Stimulated activated naive B cell treated with anti-CD40 and anti-IgM and Interleukin-4, amounts not matched to agents 10 μg/mL and 1 μg/mL and 100 μg/mL, for 72 hours (primary cell): ENCODE results near the gene NGF.

Experiments
- ATAC-seq, 2 donors: fragments of 150-1000 bp; cut with Tn5 transposase; replicated peaks; 2 replicates each; pipeline ENCODE4 v1.10.0; 2021; ENCODE audit warnings: moderate library complexity in 1 of 2
- DNase-seq: peaks from one replicate; pipeline ENCODE4 v3.0.0; 2021
- H3K27ac Mint-ChIP-seq: one replicate; pipeline ENCODE4 v1.8.0; 2022; ENCODE audit warnings: mild to moderate bottlenecking, mixed read lengths
- H3K27me3 Mint-ChIP-seq, 2 donors: one replicate each; pipeline ENCODE4 v1.8.0; 2022; ENCODE audit warnings: mixed read lengths in 2 of 2
- H3K36me3 Mint-ChIP-seq, 2 donors: one replicate each; pipeline ENCODE4 v1.8.0; 2022; ENCODE audit warnings: mixed read lengths in 2 of 2, mild to moderate bottlenecking in 1 of 2
- H3K4me1 Mint-ChIP-seq, 2 donors: one replicate each; pipeline ENCODE4 v1.8.0; 2022; ENCODE audit warnings: mixed read lengths in 2 of 2, mild to moderate bottlenecking in 1 of 2
- H3K4me3 Mint-ChIP-seq, 2 donors: one replicate each; pipeline ENCODE4 v1.8.0; 2022; ENCODE audit warnings: mild to moderate bottlenecking in 2 of 2, mixed read lengths in 2 of 2, moderate library complexity in 1 of 2
- H3K9me3 Mint-ChIP-seq, 2 donors: one replicate each; pipeline ENCODE4 v1.8.0; 2022; ENCODE audit warnings: mixed read lengths in 2 of 2, mild to moderate bottlenecking in 1 of 2

NGF gene

GRCh38 chr1:115293006-115293405 is 45.0 kb downstream of the NGF start:
- no peak overlapping the region for H3K4me3 Mint-ChIP-seq
- ATAC-seq (no peak), DNase-seq (no peak)
- H3K36me3 Mint-ChIP-seq: no peaks in the 10 kb centered on the region
- H3K9me3 Mint-ChIP-seq: peaks cover 0 to 2% of the 10 kb centered on the region in 2 donors
- H3K27me3 Mint-ChIP-seq: peaks cover 0 to 10% of the 10 kb centered on the region in 2 donors
- H3K27ac Mint-ChIP-seq: no peak overlapping the region
- no peaks in the 10 kb centered on the region for H3K4me1 Mint-ChIP-seq

GRCh38 chr1:115291741-115292140 is 46.3 kb downstream of the NGF start:
- peaks cover 0 to 2% of the 10 kb centered on the region in 2 donors for H3K9me3 Mint-ChIP-seq
- ATAC-seq: no peak
- no peak overlapping the region for H3K4me3 Mint-ChIP-seq
- DNase-seq: no peak
- no peaks in the 10 kb centered on the region for H3K4me1 Mint-ChIP-seq
- H3K36me3 Mint-ChIP-seq: no peaks in the 10 kb centered on the region
- no peak overlapping the region for H3K27ac Mint-ChIP-seq
- H3K27me3 Mint-ChIP-seq: peaks cover 0 to 4% of the 10 kb centered on the region in 2 donors

- Mint-ChIP-seq H3K4me3 (no peak overlapping the region), H3K27me3 (peaks cover 0 to 4% of the 10 kb centered on the region in 2 donors), H3K4me1 (no peaks in the 10 kb centered on the region), H3K9me3 (no peaks in the 10 kb centered on the region), H3K27ac (no peak overlapping the region), H3K36me3 (no peaks in the 10 kb centered on the region)
- DNase-seq (no peak), ATAC-seq (no peak)
These were observed 48.1 kb downstream of the NGF start for GRCh38 chr1:115289940-115290339.

- no peak for ATAC-seq
- no peak for DNase-seq
- H3K27me3 Mint-ChIP-seq: peaks cover 0 to 4% of the 10 kb centered on the region in 2 donors
- no peaks in the 10 kb centered on the region for H3K9me3 Mint-ChIP-seq
- no peaks in the 10 kb centered on the region for H3K4me1 Mint-ChIP-seq
- H3K4me3 Mint-ChIP-seq: no peak overlapping the region
- H3K36me3 Mint-ChIP-seq: no peaks in the 10 kb centered on the region
- no peak overlapping the region for H3K27ac Mint-ChIP-seq
These were observed 49.4 kb downstream of the NGF start for GRCh38 chr1:115288591-115289198.

- Mint-ChIP-seq H3K4me3 (no peak overlapping the region), H3K27me3 (peaks cover 0 to 4% of the 10 kb centered on the region in 2 donors), H3K36me3 (no peaks in the 10 kb centered on the region), H3K4me1 (no peaks in the 10 kb centered on the region), H3K27ac (no peak overlapping the region), H3K9me3 (no peaks in the 10 kb centered on the region)
- ATAC-seq: no peak
- DNase-seq: no peak
These were observed 51.4 kb downstream of the NGF start for GRCh38 chr1:115286431-115287205.

GRCh38 chr1:115284209-115284608 is 53.8 kb downstream of the NGF start:
- no peak overlapping the region for H3K27ac Mint-ChIP-seq
- no peak overlapping the region for H3K4me3 Mint-ChIP-seq
- H3K4me1 Mint-ChIP-seq: no peaks in the 10 kb centered on the region
- no peaks in the 10 kb centered on the region for H3K36me3 Mint-ChIP-seq
- DNase-seq (no peak), ATAC-seq (no peak)
- no peaks in the 10 kb centered on the region for H3K9me3 Mint-ChIP-seq
- no peaks in the 10 kb centered on the region for H3K27me3 Mint-ChIP-seq

GRCh38 chr1:115283681-115284146 is 54.3 kb downstream of the NGF start:
- H3K4me3 Mint-ChIP-seq: no peak overlapping the region
- H3K4me1 Mint-ChIP-seq: no peaks in the 10 kb centered on the region

GRCh38 chr1:115283249-115283648 is 54.8 kb downstream of the NGF start:
- Mint-ChIP-seq H3K27me3 (no peaks in the 10 kb centered on the region), H3K27ac (no peak overlapping the region), H3K36me3 (no peaks in the 10 kb centered on the region), H3K4me3 (no peak overlapping the region), H3K4me1 (no peaks in the 10 kb centered on the region), H3K9me3 (no peaks in the 10 kb centered on the region)
- no peak for DNase-seq
- ATAC-seq: no peak

More at GRCh38 chr1:115283681-115284146, 54.3 kb downstream of the NGF start:
- Mint-ChIP-seq H3K36me3 (no peaks in the 10 kb centered on the region), H3K9me3 (no peaks in the 10 kb centered on the region), H3K27me3 (no peaks in the 10 kb centered on the region), H3K27ac (no peak overlapping the region)
- ATAC-seq (no peak), DNase-seq (no peak)

GRCh38 chr1:115282807-115283208 is 55.2 kb downstream of the NGF start:
- DNase-seq (no peak), ATAC-seq (peak in 1 of 2 donors; percentile 29)
- Mint-ChIP-seq H3K9me3 (no peaks in the 10 kb centered on the region), H3K4me3 (no peak overlapping the region), H3K36me3 (no peaks in the 10 kb centered on the region), H3K27ac (no peak overlapping the region), H3K27me3 (no peaks in the 10 kb centered on the region), H3K4me1 (no peaks in the 10 kb centered on the region)

- H3K27me3 Mint-ChIP-seq: no peaks in the 10 kb centered on the region
- DNase-seq (no peak), ATAC-seq (no peak)
- H3K9me3 Mint-ChIP-seq: peaks cover 0 to 1% of the 10 kb centered on the region in 2 donors
- H3K27ac Mint-ChIP-seq: no peak overlapping the region
- no peaks in the 10 kb centered on the region for H3K36me3 Mint-ChIP-seq
- no peak overlapping the region for H3K4me3 Mint-ChIP-seq
- no peaks in the 10 kb centered on the region for H3K4me1 Mint-ChIP-seq
These were observed 56.9 kb downstream of the NGF start for GRCh38 chr1:115281143-115281542.

GRCh38 chr1:115280064-115280463 is 58.0 kb downstream of the NGF start:
- H3K4me1 Mint-ChIP-seq: no peaks in the 10 kb centered on the region
- peaks cover 0 to 3% of the 10 kb centered on the region in 2 donors for H3K9me3 Mint-ChIP-seq
- H3K27ac Mint-ChIP-seq: no peak overlapping the region
- no peaks in the 10 kb centered on the region for H3K27me3 Mint-ChIP-seq
- no peak overlapping the region for H3K4me3 Mint-ChIP-seq
- DNase-seq: no peak
- no peaks in the 10 kb centered on the region for H3K36me3 Mint-ChIP-seq
- no peak for ATAC-seq

GRCh38 chr1:115278211-115278610 is 59.8 kb downstream of the NGF start:
- Mint-ChIP-seq H3K4me3 (no peak overlapping the region), H3K27ac (no peak overlapping the region), H3K9me3 (peaks cover 0 to 3% of the 10 kb centered on the region in 2 donors), H3K27me3 (no peaks in the 10 kb centered on the region), H3K36me3 (no peaks in the 10 kb centered on the region), H3K4me1 (no peaks in the 10 kb centered on the region)
- DNase-seq (no peak), ATAC-seq (no peak)

- H3K27me3 Mint-ChIP-seq: no peaks in the 10 kb centered on the region
- ATAC-seq (no peak), DNase-seq (no peak)
- no peaks in the 10 kb centered on the region for H3K4me1 Mint-ChIP-seq
- no peak overlapping the region for H3K4me3 Mint-ChIP-seq
- no peak overlapping the region for H3K27ac Mint-ChIP-seq
- H3K9me3 Mint-ChIP-seq: peaks cover 0 to 3% of the 10 kb centered on the region in 2 donors
- no peaks in the 10 kb centered on the region for H3K36me3 Mint-ChIP-seq
These were observed 60.8 kb downstream of the NGF start for GRCh38 chr1:115277276-115277675.

- no peaks in the 10 kb centered on the region for H3K27me3 Mint-ChIP-seq
- H3K4me3 Mint-ChIP-seq: no peak overlapping the region
- no peak overlapping the region for H3K27ac Mint-ChIP-seq
- no peak for ATAC-seq
- no peaks in the 10 kb centered on the region for H3K4me1 Mint-ChIP-seq
- no peaks in the 10 kb centered on the region for H3K36me3 Mint-ChIP-seq
- peaks cover 0 to 3% of the 10 kb centered on the region in 2 donors for H3K9me3 Mint-ChIP-seq
- DNase-seq: no peak
These were observed 62.8 kb downstream of the NGF start for GRCh38 chr1:115275216-115275615.

GRCh38 chr1:115274467-115274866 is 63.6 kb downstream of the NGF start:
- Mint-ChIP-seq H3K4me1 (no peaks in the 10 kb centered on the region), H3K9me3 (peaks cover 0 to 3% of the 10 kb centered on the region in 2 donors), H3K36me3 (no peaks in the 10 kb centered on the region), H3K27ac (no peak overlapping the region), H3K4me3 (no peak overlapping the region), H3K27me3 (no peaks in the 10 kb centered on the region)
- DNase-seq (no peak), ATAC-seq (no peak)
